OCI-LY7 (cell line): ENCODE measurements around the gene NEB. TPM values are rescaled to one million over a fixed set of nuclear protein-coding genes. Genes with fewer than 3 reads are reported as not detected.

Experiments
- BruUV-seq: library from RNA; stranded (reverse); fragments of 400-500 nt; replicated peaks from 2 replicates; lab custom pipeline; 2021; lab: Mats Ljungman, UMichigan
- CTCF ChIA-PET: fragments of 300-600 bp; sonication (Branson Sonifier 250); formaldehyde crosslinking; loops from one replicate; lab custom pipeline; 2022; ENCODE audit warnings: antibody characterized with exemption; ENCODE audit not compliant: unreplicated experiment; lab: Charles Lee
- POLR2A ChIA-PET: fragments of 300-600 bp; sonication (Branson Sonifier 250); formaldehyde crosslinking; loops from one replicate; lab custom pipeline; 2022; ENCODE audit warnings: antibody characterized with exemption; lab: Charles Lee
- DNase-seq: peaks from one replicate; pipeline ENCODE4 v3.0.0-alpha.2; 2015; ENCODE audit warnings: low spot score
- H2AFZ ChIP-seq: fragments of 200-600 bp; sonication (generic), shearing (Covaris generic); 2 replicates; pipeline ENCODE4 v1.6.1; 2014; ENCODE audit warnings: mild to moderate bottlenecking, antibody characterized with exemption, low read length, moderate library complexity
- H3K27ac ChIP-seq: fragments of 200-600 bp; sonication (generic); 2 replicates; pipeline ENCODE4 v1.5.1; 2014; ENCODE audit warnings: mixed run types, low read depth, mild to moderate bottlenecking, moderate library complexity, low read length, inconsistent platforms; ENCODE audit not compliant: poor library complexity, severe bottlenecking
- H3K36me3 ChIP-seq: fragments of 200-600 bp; sonication (generic); 2 replicates; pipeline ENCODE4 v1.6.1; 2014; ENCODE audit warnings: mild to moderate bottlenecking, antibody characterized with exemption, low read length, moderate library complexity, mixed read lengths; ENCODE audit not compliant: insufficient read depth
- H3K4me1 ChIP-seq: fragments of 200-600 bp; sonication (generic); 2 replicates; pipeline ENCODE4 v1.5.1; 2014; ENCODE audit warnings: mild to moderate bottlenecking, low read length; ENCODE audit not compliant: insufficient read depth, poor library complexity, severe bottlenecking
- H3K4me2 ChIP-seq: fragments of 200-600 bp; sonication (generic); 2 replicates; pipeline ENCODE4 v1.6.1; 2014; ENCODE audit warnings: mild to moderate bottlenecking, low read length
- H3K4me3 ChIP-seq: fragments of 200-600 bp; sonication (generic); 2 replicates; pipeline ENCODE4 v1.5.1; 2014; ENCODE audit warnings: mild to moderate bottlenecking, low read depth, low read length; ENCODE audit not compliant: poor library complexity, severe bottlenecking
- H3K79me2 ChIP-seq: fragments of 200-600 bp; sonication (generic); 2 replicates; pipeline ENCODE4 v1.6.1; 2016; ENCODE audit warnings: low read depth, mild to moderate bottlenecking, low read length, moderate library complexity, mixed read lengths; ENCODE audit not compliant: insufficient read depth
- H3K9me2 ChIP-seq: fragments of 200-600 bp; sonication (generic); 2 replicates; pipeline ENCODE4 v1.6.1; 2016; ENCODE audit warnings: mild to moderate bottlenecking, low read length, mixed read lengths; ENCODE audit not compliant: insufficient read depth
- H3K9me3 ChIP-seq: fragments of 200-600 bp; sonication (generic); 2 replicates; pipeline ENCODE4 v1.6.1; 2014; ENCODE audit warnings: mild to moderate bottlenecking, mixed run types, low read length, mixed read lengths
- H4K20me1 ChIP-seq: fragments of 200-600 bp; sonication (generic); 2 replicates; pipeline ENCODE4 v1.6.1; 2014; ENCODE audit warnings: mild to moderate bottlenecking, antibody characterized with exemption, low read length, moderate library complexity, mixed read lengths; ENCODE audit not compliant: insufficient read depth
- EZH2phosphoT487 ChIP-seq: fragments of 200-600 bp; sonication (generic); IDR thresholded peaks from 2 replicates; pipeline ENCODE4 v1.6.1; 2018; ENCODE audit warnings: low read depth, borderline replicate concordance, mild to moderate bottlenecking, mixed run types, antibody characterized with exemption, low read length, moderate library complexity, mixed read lengths
- intact Hi-C: fragments of 100-400 bp; cut with micrococcal nuclease; formaldehyde crosslinking; loops from one replicate; pipeline ENCODE4 v1.10.0; 2022; ENCODE audit not compliant: unreplicated experiment
- total RNA-seq, 2 experiments: library from RNA; depleted of rRNA in 1 of 2; stranded (reverse); fragments of >200 nt in 1 of 2; shearing (Covaris generic) in 1 of 2; gene quantifications; 2 replicates each; pipeline ENCODE4 v1.2.3, GENCODE V29; 2014 to 2022
- TF ChIP-seq, protein P1 (sequence below): fragments of 200-600 bp; sonication (generic); conservative IDR thresholded peaks from 2 replicates; pipeline ENCODE4 v1.5.1; 2014; ENCODE audit warnings: mild to moderate bottlenecking, antibody characterized with exemption, low read length, moderate library complexity, mixed read lengths

The NEB gene
- total RNA-seq, 2 experiments from 2014 or later = 0.04 to 0.38 TPM

DNA sequence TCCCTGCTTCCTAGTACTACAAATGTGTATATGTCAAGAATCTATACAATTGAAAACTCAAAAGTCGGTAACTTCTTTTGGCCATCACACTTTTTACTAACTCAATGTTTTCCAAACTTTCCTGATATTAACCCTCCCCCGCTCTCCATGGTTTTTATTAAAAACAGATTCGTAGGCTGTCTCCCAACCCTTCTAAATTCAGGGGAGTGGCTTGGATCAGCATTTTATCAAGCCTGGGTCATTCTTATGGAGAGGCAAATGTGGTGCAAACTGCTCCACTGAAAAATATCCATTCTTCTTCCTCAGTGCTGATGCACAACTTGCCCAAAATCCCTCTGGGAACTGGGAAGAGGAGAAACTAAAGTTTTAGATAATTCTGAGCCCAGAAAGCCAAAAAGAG is 190.4 kb downstream of the NEB start:
- Histone ChIP-seq H4K20me1 (no peaks in the 10 kb centered on the region), H3K27ac (no peak overlapping the region), H3K4me3 (no peak overlapping the region), H3K4me1 (no peaks in the 10 kb centered on the region), H3K9me2 (no peaks in the 10 kb centered on the region), H3K9me3 (no peaks in the 10 kb centered on the region), H3K4me2 (no peak overlapping the region), H2AFZ (no peak overlapping the region), H3K36me3 (no peaks in the 10 kb centered on the region), H3K79me2 (no peaks in the 10 kb centered on the region)
- no peak for TF ChIP-seq EZH2phosphoT487
- TF ChIP-seq, protein P1, sequence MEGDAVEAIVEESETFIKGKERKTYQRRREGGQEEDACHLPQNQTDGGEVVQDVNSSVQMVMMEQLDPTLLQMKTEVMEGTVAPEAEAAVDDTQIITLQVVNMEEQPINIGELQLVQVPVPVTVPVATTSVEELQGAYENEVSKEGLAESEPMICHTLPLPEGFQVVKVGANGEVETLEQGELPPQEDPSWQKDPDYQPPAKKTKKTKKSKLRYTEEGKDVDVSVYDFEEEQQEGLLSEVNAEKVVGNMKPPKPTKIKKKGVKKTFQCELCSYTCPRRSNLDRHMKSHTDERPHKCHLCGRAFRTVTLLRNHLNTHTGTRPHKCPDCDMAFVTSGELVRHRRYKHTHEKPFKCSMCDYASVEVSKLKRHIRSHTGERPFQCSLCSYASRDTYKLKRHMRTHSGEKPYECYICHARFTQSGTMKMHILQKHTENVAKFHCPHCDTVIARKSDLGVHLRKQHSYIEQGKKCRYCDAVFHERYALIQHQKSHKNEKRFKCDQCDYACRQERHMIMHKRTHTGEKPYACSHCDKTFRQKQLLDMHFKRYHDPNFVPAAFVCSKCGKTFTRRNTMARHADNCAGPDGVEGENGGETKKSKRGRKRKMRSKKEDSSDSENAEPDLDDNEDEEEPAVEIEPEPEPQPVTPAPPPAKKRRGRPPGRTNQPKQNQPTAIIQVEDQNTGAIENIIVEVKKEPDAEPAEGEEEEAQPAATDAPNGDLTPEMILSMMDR = no peak
- ChIA-PET CTCF (no interaction called here), POLR2A (interaction anchor here (0.6 kb wide), 1 partner anchor 75 kb away, joined by 3 read pairs; no protein-coding TSS in a partner anchor)
- intact Hi-C loops = no loop called here
- no TSS peak for BruUV-seq
- no peak for DNase-seq

DNA sequence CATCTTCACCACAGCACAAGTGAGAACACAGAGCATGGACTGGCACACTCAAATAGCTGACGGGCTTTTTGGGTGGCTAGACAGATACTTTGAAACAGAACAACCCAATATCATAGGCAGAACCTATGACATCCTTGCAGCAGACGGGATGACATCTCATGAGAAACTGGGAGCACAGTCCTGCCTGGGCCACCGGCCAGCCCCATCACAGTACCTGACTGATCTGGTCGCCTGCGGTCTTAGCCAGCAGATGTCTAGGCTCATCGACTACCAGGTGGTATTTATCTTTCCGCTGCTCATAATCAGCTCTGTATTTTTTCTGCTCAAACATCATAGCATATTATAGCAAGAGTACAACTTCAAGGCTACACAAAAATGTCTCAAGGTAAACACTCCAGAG is 200.3 kb downstream of the NEB start:
- Histone ChIP-seq H3K27ac (no peak overlapping the region), H3K36me3 (no peaks in the 10 kb centered on the region), H3K4me1 (no peaks in the 10 kb centered on the region), H3K9me3 (no peaks in the 10 kb centered on the region), H3K9me2 (no peaks in the 10 kb centered on the region), H3K4me3 (no peak overlapping the region), H4K20me1 (no peaks in the 10 kb centered on the region), H3K79me2 (no peaks in the 10 kb centered on the region), H3K4me2 (no peak overlapping the region), H2AFZ (no peak overlapping the region)
- BruUV-seq = no TSS peak
- no peak for TF ChIP-seq EZH2phosphoT487
- TF ChIP-seq, protein P1 = no peak
- POLR2A ChIA-PET = no interaction called here
- intact Hi-C loops = no loop called here
- CTCF ChIA-PET = no interaction called here
- no peak for DNase-seq

DNA sequence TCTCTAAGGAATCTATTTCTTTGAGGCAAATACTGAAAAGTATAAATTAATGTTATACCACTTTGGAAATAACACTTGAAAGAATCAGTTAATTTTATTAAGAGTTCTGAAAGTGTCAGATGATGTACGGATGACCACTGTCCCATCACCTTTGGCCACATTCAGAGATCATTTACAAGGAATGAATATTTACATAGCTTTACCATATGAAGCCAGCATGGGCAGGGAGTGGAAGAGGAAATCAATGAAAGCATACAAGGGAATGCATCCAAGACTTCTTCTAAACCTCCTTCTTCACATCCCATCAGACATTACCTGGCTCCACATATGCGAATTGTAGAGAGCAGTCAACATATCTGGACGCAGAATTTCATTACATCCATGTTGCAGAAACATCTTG is 201.1 kb downstream of the NEB start:
- H3K4me2 ChIP-seq = no peak overlapping the region
- H3K4me3 ChIP-seq = no peak overlapping the region
- no peaks in the 10 kb centered on the region for H3K9me3 ChIP-seq
- TF ChIP-seq EZH2phosphoT487 = no peak
- TF ChIP-seq, protein P1 = no peak
- intact Hi-C loops = no loop called here
- ChIA-PET CTCF (no interaction called here), POLR2A (no interaction called here)
- no peak for DNase-seq
- no peak overlapping the region for H2AFZ ChIP-seq
- H3K4me1 ChIP-seq = no peaks in the 10 kb centered on the region
- H3K27ac ChIP-seq = no peak overlapping the region
- H3K9me2 ChIP-seq = no peaks in the 10 kb centered on the region
- no TSS peak for BruUV-seq
- H4K20me1 ChIP-seq = no peaks in the 10 kb centered on the region
- H3K36me3 ChIP-seq = no peaks in the 10 kb centered on the region
- no peaks in the 10 kb centered on the region for H3K79me2 ChIP-seq
